Measurements from ENCODE around the gene NFATC2.
A peak's percentile ranks its signal among the peaks of the same experiment; 100 is the strongest.
"Not testable (repeated sequence)": the region's sequence is repeated elsewhere in the genome, so short reads cannot be mapped to it uniquely, and the experiment has no call there.

Gene NFATC2

GRCh38 chr20:51493346-51493791 lies 49.1 kb downstream of the NFATC2 start:
- no peak for DNase-seq

- DNase-seq: no peak
These were observed 50.1 kb downstream of the NFATC2 start for GRCh38 chr20:51492167-51493092.

- no peak for DNase-seq
These were observed 51.1 kb downstream of the NFATC2 start for GRCh38 chr20:51491393-51491792.

- DNase-seq: no peak
These were observed 51.9 kb downstream of the NFATC2 start for GRCh38 chr20:51490635-51491034.

- no peak for DNase-seq
These were observed 52.9 kb downstream of the NFATC2 start for GRCh38 chr20:51489611-51490010.

GRCh38 chr20:51488331-51488730 lies 54.2 kb downstream of the NFATC2 start:
- no peak for DNase-seq

GRCh38 chr20:51487565-51488268 lies 54.8 kb downstream of the NFATC2 start:
- no peak for DNase-seq

- no peak for DNase-seq
These were observed 55.4 kb downstream of the NFATC2 start for GRCh38 chr20:51487076-51487475.

- DNase-seq: no peak
These were observed 56.1 kb downstream of the NFATC2 start for GRCh38 chr20:51486197-51487005.

GRCh38 chr20:51484831-51485230 lies 57.7 kb downstream of the NFATC2 start:
- no peak for DNase-seq

GRCh38 chr20:51484141-51484815 lies 58.2 kb downstream of the NFATC2 start:
- no peak for DNase-seq

GRCh38 chr20:51482836-51483473 lies 59.6 kb downstream of the NFATC2 start:
- DNase-seq: no peak

GRCh38 chr20:51481341-51481914 lies 61.1 kb downstream of the NFATC2 start:
- no peak for DNase-seq

GRCh38 chr20:51480507-51481270 lies 61.8 kb downstream of the NFATC2 start:
- peak in 2 of 4 experiments; percentile 34 to 37 for DNase-seq

GRCh38 chr20:51476106-51476505 lies 66.4 kb downstream of the NFATC2 start:
- DNase-seq: not testable (repeated sequence)

GRCh38 chr20:51473771-51474170 lies 68.7 kb downstream of the NFATC2 start:
- DNase-seq: no peak

GRCh38 chr20:51473256-51473655 lies 69.3 kb downstream of the NFATC2 start:
- DNase-seq: no peak

- no peak for DNase-seq
These were observed 71.6 kb downstream of the NFATC2 start for GRCh38 chr20:51470907-51471411.

- DNase-seq: no peak
These were observed 72.1 kb downstream of the NFATC2 start for GRCh38 chr20:51470499-51470820.

- no peak for DNase-seq
These were observed 72.7 kb downstream of the NFATC2 start for GRCh38 chr20:51469578-51470498.

Measured in activated CD4-positive, CD25-positive, alpha-beta regulatory T cell (primary cell).